GM23248 (cell line): Measurements from ENCODE around the gene DENND6B.

Experiments used
- EZH2 ChIP-seq: fragments of 200-600 bp; sonication (generic); IDR thresholded peaks from 2 replicates; pipeline ENCODE4 v1.6.1; 2018; ENCODE audit warnings: antibody characterized with exemption, mild to moderate bottlenecking; ENCODE audit not compliant: insufficient read depth, poor library complexity, severe bottlenecking
- EZH2phosphoT487 ChIP-seq: fragments of 200-600 bp; sonication (generic); IDR thresholded peaks from 2 replicates; pipeline ENCODE4 v1.6.1; 2018; ENCODE audit warnings: antibody characterized with exemption, moderate library complexity, mild to moderate bottlenecking, low read depth; ENCODE audit not compliant: insufficient read depth

DNA sequence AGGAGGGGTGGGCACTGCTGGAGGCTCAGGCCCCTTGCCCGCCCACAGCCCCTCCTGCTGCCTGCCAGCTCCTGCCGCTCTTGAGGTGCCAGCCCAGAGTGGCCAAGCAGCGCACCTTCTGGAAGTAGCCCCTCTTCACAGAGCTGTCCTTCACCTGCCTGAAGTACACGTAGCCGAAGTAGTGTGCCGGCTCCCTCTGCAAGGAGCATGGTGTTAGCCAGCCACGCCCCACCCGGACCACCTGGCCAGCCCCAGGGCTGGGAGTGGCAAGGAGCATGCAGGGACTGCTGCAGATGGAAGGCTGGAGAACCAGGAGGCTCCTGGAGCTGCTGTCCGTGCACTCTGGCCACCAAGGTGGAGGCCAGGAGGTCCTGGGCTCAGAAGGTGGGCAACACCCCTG lies 9.6 kb downstream of the DENND6B start:
- TF ChIP-seq EZH2 (no peak), EZH2phosphoT487 (no peak)
